H1 (cell line): ENCODE data around the gene EIF3J. TPM values are rescaled to one million over a fixed set of nuclear protein-coding genes. Genes with fewer than 3 reads are reported as not detected.

Source experiments
- POU5F1 ChIP-seq: IDR thresholded peaks from 2 replicates; pipeline ENCODE4 v1.6.1; 2011; ENCODE audit warnings: low read depth, mild to moderate bottlenecking, low read length, moderate library complexity
- polyA plus RNA-seq, 7 experiments: library from polyadenylated mRNA; depleted of rRNA in 3 of 7; stranded (reverse) in 5 of 7; unstranded in 2 of 7; fragments of >200 nt in 5 of 7; fragments of 200-250 nt in 2 of 7; gene quantifications; 1 replicate in 5 of 7; 2 replicates in 1 of 7; 4 replicates in 1 of 7; pipeline versions ENCODE4 v1.2.1 to v1.2.3, GENCODE V29; 2011 to 2013; ENCODE audit warnings: missing spikeins in 2 of 7, mixed read lengths in 2 of 7
- total RNA-seq: library from RNA; stranded (reverse); fragmentation: NEBNext Ultra II Directional; extraction: Animal tissue kit (Norgen Biotek cat#: 25700); gene quantifications from 2 replicates; pipeline ENCODE4 v1.2.1, GENCODE V29; 2021

The EIF3J gene
- total and polyA plus RNA-seq, 2 of the 8 experiments (the other 6 are each of a cell fraction or from before 2014, with no cell fraction given), result 26.8 to 119 TPM

DNA sequence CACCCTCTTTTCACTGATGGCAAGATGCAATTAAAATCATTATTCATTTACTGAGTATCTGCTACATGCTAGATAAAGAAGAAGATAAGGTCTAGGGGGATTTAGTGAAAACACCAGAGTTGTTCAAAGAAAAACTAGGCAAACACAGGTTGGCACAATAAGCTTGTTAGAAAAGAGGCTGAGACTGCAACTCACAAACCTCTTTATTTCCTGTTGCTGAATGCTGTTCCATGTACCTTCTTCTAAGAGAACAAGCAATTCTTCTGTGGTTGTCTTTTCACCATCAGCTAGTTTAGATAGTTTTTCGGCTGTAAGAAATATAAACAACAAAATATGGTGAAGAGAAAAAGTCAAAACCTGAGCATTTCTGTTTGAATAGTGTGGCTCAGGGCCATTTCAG lies 61.1 kb downstream of the EIF3J start (continued):
- no peak for TF ChIP-seq POU5F1
